Measurements from ENCODE around the gene NCAPG2.

DNA sequence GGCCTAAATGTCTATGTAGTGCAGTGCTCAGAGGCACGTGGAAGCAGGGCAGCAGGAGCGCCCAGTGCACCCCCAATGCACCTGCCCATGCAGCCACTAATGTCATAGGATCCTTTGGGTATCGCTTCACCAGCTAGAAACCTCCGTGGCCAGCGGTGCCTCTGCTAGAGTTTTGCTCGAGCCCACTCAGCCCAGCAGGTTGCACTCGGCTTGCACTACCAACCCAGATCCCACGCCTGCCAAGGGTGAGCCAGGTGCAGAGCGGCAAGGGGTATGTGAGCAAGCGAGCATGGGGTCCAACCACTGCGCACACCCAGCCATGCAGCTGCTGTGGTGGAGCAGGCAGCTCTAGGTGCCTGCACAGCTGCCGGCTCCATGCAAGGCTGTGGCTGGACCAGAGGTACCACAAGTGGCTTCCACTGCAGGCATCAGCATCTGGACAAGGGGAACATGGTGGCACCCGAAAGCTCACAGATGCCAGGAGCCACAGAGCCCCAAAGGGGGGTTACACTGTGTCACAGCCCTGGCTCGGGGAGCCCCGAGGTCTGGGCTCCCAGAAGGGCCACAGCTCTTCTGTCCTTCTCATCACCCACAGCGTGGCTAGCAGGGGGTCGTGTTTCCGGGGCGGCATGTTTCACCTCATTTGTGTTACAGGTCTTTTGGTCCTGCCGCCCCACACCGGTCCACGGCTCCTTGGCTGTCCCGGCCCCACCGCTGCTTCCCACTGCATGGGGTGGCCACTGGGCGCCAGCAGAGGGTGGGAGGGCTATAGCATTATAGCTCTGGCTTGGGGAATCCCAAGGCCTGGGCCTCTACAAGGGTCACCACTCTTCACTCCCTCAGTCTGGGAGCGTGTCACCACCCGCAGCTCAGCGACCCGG lies 2.3 kb upstream of the NCAPG2 start:
- TF ChIP-seq EZH2 (IDR thresholded peaks at IDR 0.05; ENCODE audit: low read depth) (no peak), CTCF (conservative IDR thresholded peaks at IDR 0.05) (no peak)
